Endothelial cell of umbilical vein (primary cell): ENCODE results near the gene EXOC7. TPM values are rescaled to one million over a fixed set of nuclear protein-coding genes. Genes with fewer than 3 reads are reported as not detected.

ENCODE experiments used
- BruUV-seq: library from RNA; stranded (reverse); fragments of 400-500 nt; replicated peaks from 2 replicates; lab custom pipeline; 2021; lab: Mats Ljungman, UMichigan
- CTCF ChIA-PET: fragments of 300-600, 350-600 bp; sonication (Branson Sonifier 250); formaldehyde crosslinking; loops from one replicate; lab custom pipeline; 2021; ENCODE audit warnings: antibody characterized with exemption, inconsistent platforms; lab: Charles Lee
- POLR2A ChIA-PET: fragments of 300-600, 350-600 bp; sonication (Branson Sonifier 250); formaldehyde crosslinking; loops from one replicate; lab custom pipeline; 2021; ENCODE audit warnings: antibody characterized with exemption, inconsistent platforms; lab: Charles Lee
- DNase-seq: peaks from one replicate; pipeline ENCODE4 v3.0.0-alpha.2; 2011; ENCODE audit warnings: low read depth, low spot score
- FAIRE-seq: peaks from 2 replicates; lab custom pipeline; 2011; peaks lifted over from hg19 to GRCh38; lab: Jason Lieb, UNC
- H2AFZ ChIP-seq: 2 replicates; pipeline ENCODE4 v1.6.0; 2012; ENCODE audit warnings: low read depth, low read length, control low read depth, inconsistent platforms
- H3K27ac ChIP-seq: 2 replicates; pipeline ENCODE4 v1.5.1; 2011; ENCODE audit warnings: low read depth, mild to moderate bottlenecking, control low read depth, low read length, moderate library complexity; ENCODE audit not compliant: insufficient read depth
- H3K27me3 ChIP-seq, 2 experiments: 2 replicates each; pipeline versions ENCODE4 v1.6.0 to v1.6.1; 2011; ENCODE audit warnings: low read length in 2 of 2, mixed read lengths in 1 of 2; ENCODE audit not compliant: control insufficient read depth in 2 of 2, insufficient read depth in 2 of 2
- H3K36me3 ChIP-seq, 2 experiments: 2 replicates in 1 of 2; 3 replicates in 1 of 2; pipeline ENCODE4 v1.5.1; 2011; ENCODE audit warnings: low read length in 2 of 2, mild to moderate bottlenecking in 1 of 2, moderate library complexity in 1 of 2; ENCODE audit not compliant: control insufficient read depth in 2 of 2, insufficient read depth in 2 of 2; ENCODE audit errors: extremely low read depth in 1 of 2
- H3K4me1 ChIP-seq: 3 replicates; pipeline ENCODE4 v1.5.1; 2011; ENCODE audit warnings: mild to moderate bottlenecking, low read length; ENCODE audit not compliant: control insufficient read depth, insufficient read depth; ENCODE audit errors: extremely low read depth
- H3K4me2 ChIP-seq: 2 replicates; pipeline ENCODE4 v1.6.1; 2011; ENCODE audit warnings: low read length, control low read depth, mixed read lengths; ENCODE audit not compliant: insufficient read depth
- H3K4me3 ChIP-seq, 3 experiments: fragments of 200-600 bp in 1 of 3; sonication (generic), shearing (Covaris generic) in 1 of 3; replicated peaks in 1 of 3; 2 replicates each; pipeline ENCODE4 v1.5.1; 2011 to 2016; ENCODE audit warnings: control low read depth in 3 of 3, low read length in 3 of 3, mild to moderate bottlenecking in 2 of 3, inconsistent platforms in 1 of 3, low read depth in 1 of 3, moderate library complexity in 1 of 3; ENCODE audit not compliant: insufficient read depth in 1 of 3
- H3K79me2 ChIP-seq: 2 replicates; pipeline ENCODE4 v1.6.0; 2012; ENCODE audit warnings: low read length, inconsistent platforms; ENCODE audit not compliant: control insufficient read depth, insufficient read depth
- H3K9ac ChIP-seq: replicated peaks from 2 replicates; pipeline ENCODE3; 2011; ENCODE audit warnings: low read length, control low read depth; ENCODE audit not compliant: insufficient read depth; ENCODE audit errors: extremely low read depth
- H3K9me1 ChIP-seq: replicated peaks from 3 replicates; pipeline ENCODE4 v1.6.0; 2011; ENCODE audit warnings: mild to moderate bottlenecking, low read length; ENCODE audit not compliant: control insufficient read depth, insufficient read depth; ENCODE audit errors: extremely low read depth
- H3K9me3 ChIP-seq: replicated peaks from 2 replicates; pipeline ENCODE4 v1.5.1; 2012; ENCODE audit warnings: low read length, inconsistent platforms; ENCODE audit not compliant: control insufficient read depth, insufficient read depth
- H4K20me1 ChIP-seq: replicated peaks from 2 replicates; pipeline ENCODE3; 2011; ENCODE audit warnings: mild to moderate bottlenecking, low read length; ENCODE audit not compliant: control insufficient read depth, insufficient read depth; ENCODE audit errors: extremely low read depth
- CTCF ChIP-seq, 2 donors: IDR thresholded peaks; 1 replicate in 1 of 2; 2 replicates in 1 of 2; pipeline ENCODE4 v1.5.1; 2011; ENCODE audit warnings: low read length in 2 of 2, mild to moderate bottlenecking in 2 of 2, moderate library complexity in 2 of 2, control low read depth in 1 of 2, inconsistent platforms in 1 of 2, low read depth in 1 of 2; ENCODE audit not compliant: insufficient read depth in 1 of 2; ENCODE audit errors: extremely low read depth in 1 of 2
- EZH2 ChIP-seq: IDR thresholded peaks from 2 replicates; pipeline ENCODE4 v1.6.1; 2012; ENCODE audit warnings: borderline replicate concordance, low read depth, mild to moderate bottlenecking, moderate library complexity, low read length, inconsistent platforms; ENCODE audit not compliant: severe bottlenecking
- GATA2 ChIP-seq: IDR thresholded peaks from 2 replicates; pipeline ENCODE4 v1.7.0; 2011; ENCODE audit warnings: low read depth, mild to moderate bottlenecking, moderate library complexity, mixed read lengths, low read length; ENCODE audit not compliant: insufficient read length, insufficient read depth
- MAX ChIP-seq: IDR thresholded peaks from 2 replicates; pipeline ENCODE4 v1.6.1; 2011; ENCODE audit not compliant: insufficient read depth, insufficient read length
- MYC ChIP-seq: IDR thresholded peaks from one replicate; pipeline ENCODE4 v1.6.1; 2011; ENCODE audit warnings: mild to moderate bottlenecking, low read depth, low read length
- POLR2AphosphoS5 ChIP-seq: IDR thresholded peaks from 2 replicates; pipeline ENCODE4 v1.6.1; 2012; ENCODE audit warnings: low read depth, mild to moderate bottlenecking, control low read depth, low read length, moderate library complexity; ENCODE audit not compliant: insufficient read depth
- dilution Hi-C: fragments of 300-500 bp; cut with MboI; formaldehyde crosslinking; loops from one replicate; pipeline ENCODE4 v1.15.0; 2019; ENCODE audit warnings: low sequenced_read_pairs; ENCODE audit not compliant: extremely low pct_ligation_motif_present
- intact Hi-C: fragments of 100-400 bp; cut with micrococcal nuclease; formaldehyde crosslinking; loops from one replicate; pipeline ENCODE4 v1.10.0; 2022
- polyA plus RNA-seq, 4 experiments: library from polyadenylated mRNA; depleted of rRNA in 3 of 4; stranded (reverse) in 3 of 4; unstranded in 1 of 4; fragments of >200 nt; gene quantifications; 2 replicates each; pipeline versions ENCODE4 v1.2.1 to v1.2.3, GENCODE V29; 2011 to 2012; ENCODE audit warnings: missing spikeins in 1 of 4
- total RNA-seq: library from RNA; stranded (reverse); gene quantifications from 2 replicates; pipeline ENCODE4 v1.2.3, GENCODE V29; 2021

The EXOC7 gene
- total and polyA plus RNA-seq, 2 donors (not counting 3 experiments of a cell fraction or from before 2014, with no cell fraction given) = 91.5 to 137 TPM

- Histone ChIP-seq H3K79me2 (no peaks in the 10 kb centered on the region), H3K36me3 (no peaks in the 10 kb centered on the region), H2AFZ (no peak overlapping the region), H3K4me1 (no peaks in the 10 kb centered on the region), H3K9me3 (no peaks in the 10 kb centered on the region), H3K9me1 (no peaks in the 10 kb centered on the region), H4K20me1 (no peaks in the 10 kb centered on the region), H3K27ac (no peak overlapping the region), H3K4me3 (no peak overlapping the region), H3K27me3 (peaks cover 14 to 19% of the 10 kb centered on the region in 2 experiments), H3K4me2 (no peak overlapping the region), H3K9ac (no peak overlapping the region)
- dilution Hi-C loops (no loop called here), intact Hi-C loops (no loop called here)
- no TSS peak for BruUV-seq
- TF ChIP-seq MYC (no peak), GATA2 (no peak), EZH2 (no peak), CTCF (IDR thresholded peaks at IDR 0.05; ENCODE audit: extremely low read depth in 1 of 2, insufficient read depth in 1 of 2, low read depth in 1 of 2, low read length in 2 of 2) (no peak), POLR2AphosphoS5 (no peak), MAX (no peak)
- DNase-seq = no peak
- no peak for FAIRE-seq
- ChIA-PET CTCF (interaction anchor here (0.7 to 3.8 kb wide), 3 partner anchors 47 to 145 kb away, joined by 3 to 16 read pairs (median 8); no protein-coding TSS in a partner anchor), POLR2A (no interaction called here)
These were observed 31.6 kb upstream of the EXOC7 start for GRCh38 chr17:76134911-76135809.
